Epithelial cell of proximal tubule (primary cell): ENCODE data around the gene BEAN1. TPM values are rescaled to one million over a fixed set of nuclear protein-coding genes. Genes with fewer than 3 reads are reported as not detected.

Source experiments
- DNase-seq: peaks from one replicate; pipeline ENCODE4 v3.0.0-alpha.2; 2011; ENCODE audit warnings: low read depth
- H3K4me3 ChIP-seq: 2 replicates; pipeline ENCODE4 v1.5.1; 2011; ENCODE audit warnings: low read depth, mild to moderate bottlenecking, low read length
- CTCF ChIP-seq: conservative IDR thresholded peaks from 2 replicates; pipeline ENCODE4 v1.5.1; 2012; ENCODE audit warnings: low read depth, mild to moderate bottlenecking, low read length
- total RNA-seq: library from RNA; depleted of rRNA; stranded (reverse); fragments of >200 nt; gene quantifications from 2 replicates; pipeline ENCODE4 v1.2.3, GENCODE V29; 2015

Gene BEAN1, protein sequence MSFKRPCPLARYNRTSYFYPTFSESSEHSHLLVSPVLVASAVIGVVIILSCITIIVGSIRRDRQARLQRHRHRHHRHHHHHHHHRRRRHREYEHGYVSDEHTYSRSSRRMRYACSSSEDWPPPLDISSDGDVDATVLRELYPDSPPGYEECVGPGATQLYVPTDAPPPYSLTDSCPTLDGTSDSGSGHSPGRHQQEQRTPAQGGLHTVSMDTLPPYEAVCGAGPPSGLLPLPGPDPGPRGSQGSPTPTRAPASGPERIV
- 2.3 and 7.0 TPM in 2 replicates for total RNA-seq

DNA sequence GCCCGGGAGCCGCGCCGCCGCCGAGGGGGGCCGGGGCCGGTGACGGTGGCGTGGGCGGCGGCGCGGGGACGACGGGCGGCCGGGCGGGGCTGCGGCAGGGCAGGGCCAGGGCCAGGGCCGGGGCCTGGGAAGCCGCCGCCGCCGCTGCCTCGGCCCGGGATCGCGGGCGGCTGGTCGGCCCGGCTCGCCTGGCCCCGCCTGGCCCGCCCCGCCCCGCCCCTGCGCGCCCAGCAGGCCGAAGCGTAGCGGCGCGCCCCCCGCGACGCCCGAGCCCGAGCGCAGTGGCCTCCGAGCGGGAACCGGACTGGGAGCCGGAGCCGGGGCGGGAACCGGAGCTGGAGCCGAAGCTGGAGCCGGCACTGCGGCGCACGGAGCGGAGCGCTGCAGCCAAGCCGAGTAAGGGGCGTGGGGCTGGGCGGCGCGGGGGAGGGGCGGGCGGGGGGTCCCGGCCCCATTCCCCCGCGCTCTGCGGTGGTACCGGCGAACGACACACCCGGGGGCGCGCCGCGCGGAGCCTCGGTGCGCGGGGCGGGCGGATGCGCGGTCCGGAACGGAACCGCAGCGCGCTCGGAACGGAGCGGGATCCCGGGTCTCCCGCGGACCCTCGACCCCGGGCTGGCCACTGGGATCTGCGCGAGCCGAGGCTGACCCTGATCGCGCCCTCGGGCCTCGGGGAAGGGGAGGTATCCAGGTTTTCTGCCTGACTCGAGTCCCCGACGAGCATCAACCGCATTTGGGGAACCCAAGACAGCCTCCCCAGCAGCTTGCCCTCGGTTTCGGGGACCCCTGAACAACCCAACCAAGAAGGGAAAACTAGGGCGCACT lies at the start of gene BEAN1:
Gene BEAN1, plus strand, starts transcription at position 260 of the 825 bp plus-strand sequence. CDS start 10,382 bp downstream, outside the sequence.
- no peak for TF ChIP-seq CTCF
- DNase-seq, result no peak
- peak within 1 kb of the TSS; percentile 66 for H3K4me3 ChIP-seq

DNA sequence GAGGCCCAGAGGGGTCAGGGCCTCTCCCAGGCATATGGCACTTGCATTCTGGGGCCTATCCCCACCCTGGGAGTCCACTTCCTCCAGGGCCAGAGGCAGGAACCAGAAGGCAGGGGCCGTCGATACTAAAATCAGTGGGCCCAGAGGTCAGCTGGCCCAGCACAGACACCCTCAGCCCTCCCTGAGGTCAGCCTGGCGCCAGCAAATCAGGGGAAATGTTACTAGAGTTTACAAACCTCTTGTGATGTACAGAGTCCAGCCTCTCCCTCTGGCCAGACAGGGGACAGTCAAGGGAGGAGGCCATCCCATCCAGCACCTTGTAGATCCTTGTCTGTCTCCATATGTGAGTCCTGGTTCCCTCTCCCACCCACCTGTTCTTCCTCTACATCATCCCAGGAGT lies 49.8 kb upstream of the BEAN1 start:
- TF ChIP-seq CTCF, result no peak
- DNase-seq, result no peak
- H3K4me3 ChIP-seq, result no peak overlapping the region

GRCh38 chr16:66378741-66379570 lies 48.1 kb upstream of the BEAN1 start:
- no peak for DNase-seq
- TF ChIP-seq CTCF, result no peak

DNA sequence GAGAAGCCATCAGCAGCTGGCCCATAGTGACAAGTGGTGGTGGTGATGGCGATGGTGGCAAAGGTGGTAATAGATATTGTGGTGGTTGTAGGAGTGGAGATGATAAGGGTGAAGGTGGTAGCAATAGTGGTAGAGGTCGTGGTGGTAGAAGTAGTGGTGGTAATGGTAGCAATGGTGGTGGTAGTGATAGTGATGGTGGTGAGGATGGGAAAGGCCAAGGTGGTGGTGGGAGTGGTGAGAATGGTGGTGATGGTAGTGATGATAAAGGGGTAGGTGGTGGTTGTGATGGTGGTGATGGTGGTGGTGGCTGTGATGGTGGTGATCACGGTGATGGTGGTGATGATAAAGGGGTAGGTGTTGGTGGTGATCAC lies 47.5 kb upstream of the BEAN1 start:
- TF ChIP-seq CTCF, result no peak
- DNase-seq, result no peak
- H3K4me3 ChIP-seq, result no peak overlapping the region

More at GRCh38 chr16:66378741-66379570, 48.1 kb upstream of the BEAN1 start:
- no peak overlapping the region for H3K4me3 ChIP-seq

DNA sequence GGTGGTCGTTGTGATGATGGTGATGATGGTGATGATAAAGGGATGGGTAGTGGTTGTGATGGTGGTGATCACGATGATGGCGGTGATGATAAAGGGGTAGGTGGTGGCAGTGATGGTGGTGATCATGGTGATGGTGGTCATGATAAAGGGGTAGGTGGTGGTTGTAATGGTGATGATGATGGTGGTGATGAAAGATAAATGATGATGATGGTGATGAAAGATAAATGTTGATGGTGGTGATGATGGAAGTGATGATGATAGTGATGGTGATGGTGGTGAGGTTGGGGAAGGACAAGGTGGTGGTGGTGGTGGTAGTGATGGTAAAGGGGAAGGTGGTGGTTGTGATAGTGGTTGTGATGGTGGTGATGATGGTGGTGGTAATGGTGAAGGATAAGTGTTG lies 46.7 kb upstream of the BEAN1 start:
- no peak overlapping the region for H3K4me3 ChIP-seq
- TF ChIP-seq CTCF, result no peak
- DNase-seq, result no peak

GRCh38 chr16:66381585-66382170 lies 45.4 kb upstream of the BEAN1 start:
- TF ChIP-seq CTCF, result no peak
- no peak for DNase-seq
- no peak overlapping the region for H3K4me3 ChIP-seq
